GM21825 (cell line): ENCODE results near the gene LILRB5.
"Not testable (repeated sequence)": the region's sequence is repeated elsewhere in the genome, so short reads cannot be mapped to it uniquely, and the experiment has no call there.

ENCODE experiments used
- ATAC-seq: cut with Tn5 transposase; IDR thresholded peaks from one replicate; pipeline ENCODE4 v1.9.1; 2021; ENCODE audit warnings: mild to moderate bottlenecking, moderate library complexity; ENCODE audit not compliant: unreplicated experiment

LILRB5 gene

DNA sequence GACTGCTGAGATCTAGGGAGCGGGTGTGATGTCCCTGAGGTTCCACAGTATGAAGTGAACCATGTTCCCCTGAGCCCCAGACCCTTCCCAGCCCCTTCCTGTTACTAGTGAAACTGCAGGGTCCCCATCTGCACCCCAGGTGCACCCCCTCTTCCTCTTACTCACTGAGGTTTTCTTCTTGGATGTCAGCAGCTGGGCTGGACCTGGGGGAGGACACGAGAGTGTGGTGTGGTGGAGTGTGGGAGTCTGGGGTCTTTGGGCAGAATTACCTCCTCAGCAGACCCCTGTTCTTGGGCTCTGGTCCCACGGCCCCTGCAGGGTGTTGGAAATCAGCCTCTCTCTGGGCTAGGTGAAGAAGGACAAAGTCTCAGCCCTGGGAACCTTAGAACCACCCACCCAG is 11.1 kb downstream of the LILRB5 start:
- no peak for ATAC-seq

DNA sequence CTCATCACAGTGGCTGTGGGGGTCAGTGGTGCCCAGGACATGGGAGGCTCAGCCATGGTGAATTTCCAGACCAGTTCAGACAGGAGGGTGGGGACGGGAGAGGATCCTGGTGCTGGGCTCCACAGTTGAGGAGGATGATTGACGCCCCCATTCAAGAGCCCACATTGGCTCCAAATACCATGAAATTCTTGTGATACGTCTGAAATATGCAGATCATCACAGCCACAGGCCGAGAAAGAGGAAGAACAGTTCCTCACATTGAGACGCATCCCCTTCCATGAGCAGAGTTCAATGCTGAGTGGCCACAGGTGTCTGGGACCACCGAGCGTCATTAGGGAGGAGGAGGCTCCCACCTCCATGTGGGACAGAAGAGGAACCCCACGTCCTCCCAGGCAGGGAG is 13.3 kb downstream of the LILRB5 start:
- ATAC-seq: not testable (repeated sequence)

- not testable (repeated sequence) for ATAC-seq
Observed at GRCh38 chr19:54242646-54243045, 14.4 kb downstream of the LILRB5 start, which contains the start of gene LILRA6. Gene LILRA6, minus strand, starts transcription at chr19:54242790.

DNA sequence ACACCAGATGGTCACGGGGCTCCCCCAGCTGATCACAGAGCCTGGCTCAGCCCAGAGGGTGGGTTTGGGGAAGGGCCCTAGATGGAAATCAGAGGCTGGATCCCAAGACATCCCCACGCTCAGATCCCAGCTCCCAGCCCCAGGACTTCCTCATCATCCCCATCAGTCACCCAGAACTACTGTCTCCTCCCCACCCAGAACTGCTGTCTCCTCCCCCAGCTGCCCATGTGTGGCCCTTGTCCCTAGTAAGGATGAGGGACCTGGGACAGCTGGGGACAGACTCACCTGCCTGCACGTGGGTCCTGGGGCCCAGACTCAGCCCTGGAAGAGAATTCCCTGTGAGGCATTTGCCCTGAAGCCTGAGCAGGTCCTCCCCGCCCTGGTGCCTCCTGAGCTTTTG is 14.8 kb downstream of the LILRB5 start:
- not testable (repeated sequence) for ATAC-seq

GRCh38 chr19:54240372-54241336 is 16.4 kb downstream of the LILRB5 start:
- not testable (repeated sequence) for ATAC-seq

DNA sequence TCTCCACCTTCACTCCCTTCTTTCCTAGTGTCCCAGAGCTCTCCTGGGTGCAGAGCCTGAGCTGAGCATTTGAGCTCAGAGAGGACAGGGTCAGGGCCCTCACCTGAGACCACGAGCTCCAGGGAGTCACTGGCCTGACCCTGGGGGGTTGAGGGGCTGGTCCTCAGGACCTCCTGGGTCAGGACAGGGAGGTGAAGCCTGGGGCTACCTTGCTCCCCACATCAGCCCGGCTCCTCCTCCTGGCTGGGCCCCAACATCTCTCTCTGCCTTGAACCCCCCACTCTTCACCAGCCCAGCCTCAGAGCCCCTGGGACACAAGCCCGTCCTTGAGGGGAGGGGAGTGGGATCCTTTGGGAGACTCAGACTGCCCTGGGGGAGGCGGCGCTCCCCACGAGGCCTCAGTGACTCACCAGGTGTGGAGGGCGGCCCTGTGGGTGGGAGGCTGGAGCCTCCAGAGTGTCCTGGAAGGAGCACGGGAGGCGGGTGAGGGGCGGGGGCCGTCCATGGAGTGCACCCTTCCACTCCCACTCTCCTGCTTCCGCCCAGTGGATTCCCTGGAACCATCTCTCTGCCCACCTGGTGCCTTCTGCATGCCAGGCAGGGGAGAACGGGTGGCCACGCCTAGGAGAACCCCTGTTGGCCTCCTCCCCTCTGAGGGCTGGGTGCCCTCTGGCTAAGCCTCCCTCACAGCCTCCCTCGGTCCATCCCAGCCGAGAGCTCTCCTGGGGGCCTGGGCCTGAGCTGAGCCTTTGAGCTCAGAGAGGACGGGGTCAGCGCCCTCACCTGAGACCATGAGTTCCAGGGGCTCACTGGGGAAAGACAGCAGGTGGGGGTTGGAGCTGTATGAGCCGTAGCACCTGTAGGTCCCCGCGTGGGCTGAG is 17.3 kb downstream of the LILRB5 start:
- ATAC-seq: not testable (repeated sequence)

DNA sequence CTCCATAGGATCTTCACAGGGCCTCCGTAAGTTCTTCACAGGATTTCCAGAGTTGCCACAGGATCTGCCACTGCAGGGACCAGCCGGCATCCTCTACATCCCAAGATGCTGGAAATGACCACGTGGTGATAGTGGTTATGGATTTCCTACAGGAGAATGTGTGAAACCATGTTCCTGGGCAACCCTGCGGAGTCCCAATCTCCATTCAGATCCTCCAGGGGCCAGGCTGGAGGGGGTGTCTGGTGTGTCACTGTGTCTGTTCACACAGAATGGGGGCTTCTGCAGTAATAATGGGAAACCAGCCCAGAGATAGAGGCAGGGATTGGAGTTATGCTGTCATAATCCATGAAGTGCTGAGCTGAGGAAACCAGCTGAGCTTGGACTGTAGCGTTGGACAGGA is 23.1 kb downstream of the LILRB5 start:
- no peak for ATAC-seq

- no peak for ATAC-seq
Observed at GRCh38 chr19:54231077-54231931, 25.8 kb downstream of the LILRB5 start.

- ATAC-seq: no peak
Observed at GRCh38 chr19:54230031-54230430, 27.0 kb downstream of the LILRB5 start.

GRCh38 chr19:54229146-54229545 is 27.9 kb downstream of the LILRB5 start:
- ATAC-seq: no peak

DNA sequence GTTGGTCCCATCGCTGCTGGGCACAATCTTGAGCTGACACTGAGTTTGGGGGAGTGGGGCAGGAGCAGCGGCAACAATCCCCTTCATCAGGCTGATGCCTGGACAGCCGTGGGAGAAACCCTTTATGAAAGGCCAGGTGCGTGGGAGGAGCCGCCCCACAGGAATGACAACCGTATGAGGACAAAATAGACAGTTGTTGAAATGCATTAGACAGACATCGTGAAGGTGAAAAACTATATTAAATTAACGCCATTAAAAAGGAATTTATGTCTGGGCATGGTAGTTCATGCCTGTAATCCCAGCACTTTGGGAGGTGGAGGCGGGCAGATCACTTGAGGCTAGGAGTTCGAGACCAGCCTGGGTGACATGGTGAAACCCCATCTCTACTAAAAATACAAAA is 32.5 kb downstream of the LILRB5 start:
- ATAC-seq: not testable (repeated sequence)

- ATAC-seq: not testable (repeated sequence)
Observed at GRCh38 chr19:54223937-54224281, 33.2 kb downstream of the LILRB5 start.

GRCh38 chr19:54223277-54223936 is 33.7 kb downstream of the LILRB5 start:
- ATAC-seq: not testable (repeated sequence)

DNA sequence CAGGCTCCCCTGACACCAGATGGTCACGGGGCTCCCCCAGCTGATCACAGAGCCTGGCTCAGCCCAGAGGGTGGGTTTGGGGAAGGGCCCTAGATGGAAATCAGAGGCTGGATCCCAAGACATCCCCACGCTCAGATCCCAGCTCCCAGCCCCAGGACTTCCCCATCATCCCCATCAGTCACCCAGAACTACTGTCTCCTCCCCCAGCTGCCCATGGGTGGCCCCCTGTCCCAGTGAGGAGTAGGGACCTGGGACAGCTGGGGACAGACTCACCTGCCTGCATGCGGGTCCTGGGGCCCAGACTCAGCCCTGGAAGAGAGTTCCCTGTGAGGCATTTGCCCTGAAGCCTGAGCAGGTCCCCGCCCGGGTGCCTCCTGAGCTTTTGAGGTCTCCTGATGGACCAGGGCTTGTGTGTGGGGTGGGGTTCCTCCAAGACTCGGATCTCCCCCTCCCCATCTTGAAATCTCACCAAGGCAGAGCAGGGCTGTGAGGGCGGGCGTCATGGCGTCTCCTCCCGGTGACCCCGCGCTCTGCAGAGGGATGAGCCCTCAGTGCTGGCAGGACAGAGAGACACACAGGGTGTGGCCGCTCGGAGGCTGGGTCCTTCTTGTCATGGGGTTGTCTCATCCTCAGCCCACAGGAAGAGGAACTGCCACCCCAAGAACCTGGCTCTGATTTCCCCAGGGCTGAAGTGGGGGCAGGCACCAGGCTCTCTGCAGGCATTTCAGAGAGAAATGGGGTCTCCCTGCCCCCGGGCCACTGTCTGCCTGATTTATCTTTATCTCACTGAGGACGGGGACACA is 34.4 kb downstream of the LILRB5 start, which contains the start of gene LILRB3:
Gene LILRB3 (minus strand): TSS at position 534 of the 803 bp plus-strand sequence. CDS start 31 bp downstream, at position 503.
- not testable (repeated sequence) for ATAC-seq

DNA sequence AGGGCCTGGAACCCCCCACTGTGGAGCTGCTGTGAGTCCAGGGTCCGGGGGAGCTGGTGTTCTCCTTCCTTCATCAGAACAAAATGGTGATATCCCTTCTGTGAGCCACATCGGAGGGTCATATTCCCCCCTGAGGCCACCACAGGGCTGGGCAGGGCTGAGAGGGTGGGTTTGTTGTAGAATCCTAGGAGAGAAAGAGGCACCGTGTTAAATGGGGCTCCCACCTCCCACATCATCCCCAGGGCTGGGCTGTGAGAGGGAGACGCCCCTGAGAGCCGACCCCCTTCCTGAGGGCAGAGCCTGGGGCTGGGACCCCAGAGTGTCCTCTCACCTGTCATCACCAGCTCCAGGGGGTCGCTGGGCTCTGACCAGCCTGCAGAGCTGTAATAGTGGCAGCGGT is 35.1 kb downstream of the LILRB5 start:
- not testable (repeated sequence) for ATAC-seq

DNA sequence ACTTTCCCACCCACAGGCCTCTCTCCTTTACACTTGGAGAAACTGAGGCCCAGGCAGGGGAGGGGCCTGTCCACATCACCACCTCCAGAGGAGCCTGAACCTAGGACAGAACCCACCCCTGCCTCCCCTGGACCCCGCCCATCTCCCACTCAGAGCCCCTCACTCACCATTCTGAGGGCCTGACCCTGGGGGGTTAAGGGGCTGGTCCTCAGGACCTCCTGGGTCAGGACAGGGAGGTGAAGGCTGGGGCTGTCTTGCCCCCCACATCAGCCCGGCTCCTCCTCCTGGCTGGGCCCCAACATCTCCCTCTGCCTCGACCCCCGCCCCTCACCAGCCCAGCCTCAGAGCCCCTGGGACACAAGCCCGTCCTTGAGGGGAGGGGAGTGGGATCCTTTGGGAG is 37.4 kb downstream of the LILRB5 start:
- not testable (repeated sequence) for ATAC-seq

DNA sequence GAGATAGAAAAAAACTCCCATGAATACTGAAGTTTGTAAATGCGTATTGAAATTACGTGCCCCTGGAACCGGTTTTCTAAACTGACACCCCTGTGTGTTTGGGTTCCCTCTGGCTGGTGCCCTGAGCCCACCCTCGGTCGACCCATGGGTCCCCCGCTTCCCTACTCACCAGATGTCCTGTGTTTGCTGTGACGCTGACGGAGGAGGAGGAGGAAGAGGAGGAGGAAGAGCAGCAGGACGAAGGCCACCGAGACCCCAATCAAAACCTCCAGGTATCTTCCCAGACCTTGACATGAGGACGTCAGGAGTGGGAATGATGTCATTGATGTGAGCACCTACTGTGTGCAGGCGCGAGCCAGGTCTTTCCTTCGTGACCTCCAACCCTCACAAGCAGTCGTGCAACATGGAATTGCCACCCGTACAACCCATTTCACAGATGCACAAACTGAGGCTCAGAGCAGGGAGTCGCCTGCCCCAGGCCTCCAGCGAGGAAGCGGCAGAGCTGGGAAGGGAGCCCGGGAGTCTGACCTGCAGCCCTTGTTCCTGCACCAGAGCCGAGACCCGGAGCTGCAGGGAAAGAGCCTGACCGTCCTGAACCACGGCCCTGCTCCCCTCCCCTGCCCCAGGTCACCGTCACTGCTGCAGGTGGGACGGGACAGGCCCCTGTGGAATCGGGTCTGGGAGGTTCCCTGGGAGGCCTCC is 38.0 kb downstream of the LILRB5 start:
- ATAC-seq: no peak

GRCh38 chr19:54218259-54218658 is 38.8 kb downstream of the LILRB5 start:
- no peak for ATAC-seq
